Activated CD4-positive, CD25-positive, alpha-beta regulatory T cell treated with anti-CD3 and anti-CD28 coated beads, Interleukin-2, amount 50 U/mL, for 16 hours (primary cell): ENCODE measurements around the gene WIPF2.

Experiments
- DNase-seq: peaks from one replicate; pipeline ENCODE4 v3.0.0-alpha.2; 2020; ENCODE audit warnings: low read depth, low spot score

The WIPF2 gene

GRCh38 chr17:40218740-40219593 lies at the start of gene WIPF2:
WIPF2 (plus strand) TSS chr17:40219304; CDS start chr17:40256460, 37,156 bp downstream.
- DNase-seq, result peak; percentile 93

DNA sequence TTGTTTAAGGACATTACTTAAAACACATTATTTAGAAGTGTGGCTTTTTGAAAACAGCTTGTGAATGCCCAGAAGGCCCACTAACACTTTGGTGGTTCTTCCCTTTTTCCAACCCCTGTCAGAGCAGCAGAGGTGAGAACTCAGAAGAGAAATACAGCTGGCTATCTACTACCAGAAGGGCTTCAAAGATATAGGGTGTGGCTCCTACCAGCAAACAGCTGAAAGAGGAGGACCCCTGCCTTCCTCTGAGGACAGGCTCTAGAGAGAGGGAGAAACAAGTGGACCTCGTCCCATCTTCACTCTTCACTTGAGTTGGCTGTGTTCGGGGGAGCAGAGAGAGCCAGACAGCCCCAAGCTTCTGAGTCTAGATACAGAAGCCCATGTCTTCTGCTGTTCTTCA lies 48.8 kb upstream of the WIPF2 start:
- no peak for DNase-seq

DNA sequence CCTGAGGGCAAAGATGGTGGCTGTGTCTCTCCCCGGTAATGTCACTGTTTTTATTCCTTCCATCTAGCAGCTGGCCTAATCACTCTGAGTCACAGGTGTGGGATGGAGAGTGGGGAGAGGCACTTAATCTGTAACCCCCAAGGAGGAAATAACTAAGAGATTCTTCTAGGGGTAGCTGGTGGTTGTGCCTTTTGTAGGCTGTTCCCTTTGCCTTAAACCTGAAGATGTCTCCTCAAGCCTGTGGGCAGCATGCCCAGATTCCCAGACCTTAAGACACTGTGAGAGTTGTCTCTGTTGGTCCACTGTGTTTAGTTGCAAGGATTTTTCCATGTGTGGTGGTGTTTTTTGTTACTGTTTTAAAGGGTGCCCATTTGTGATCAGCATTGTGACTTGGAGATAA lies 47.4 kb upstream of the WIPF2 start:
- DNase-seq, result no peak

DNA sequence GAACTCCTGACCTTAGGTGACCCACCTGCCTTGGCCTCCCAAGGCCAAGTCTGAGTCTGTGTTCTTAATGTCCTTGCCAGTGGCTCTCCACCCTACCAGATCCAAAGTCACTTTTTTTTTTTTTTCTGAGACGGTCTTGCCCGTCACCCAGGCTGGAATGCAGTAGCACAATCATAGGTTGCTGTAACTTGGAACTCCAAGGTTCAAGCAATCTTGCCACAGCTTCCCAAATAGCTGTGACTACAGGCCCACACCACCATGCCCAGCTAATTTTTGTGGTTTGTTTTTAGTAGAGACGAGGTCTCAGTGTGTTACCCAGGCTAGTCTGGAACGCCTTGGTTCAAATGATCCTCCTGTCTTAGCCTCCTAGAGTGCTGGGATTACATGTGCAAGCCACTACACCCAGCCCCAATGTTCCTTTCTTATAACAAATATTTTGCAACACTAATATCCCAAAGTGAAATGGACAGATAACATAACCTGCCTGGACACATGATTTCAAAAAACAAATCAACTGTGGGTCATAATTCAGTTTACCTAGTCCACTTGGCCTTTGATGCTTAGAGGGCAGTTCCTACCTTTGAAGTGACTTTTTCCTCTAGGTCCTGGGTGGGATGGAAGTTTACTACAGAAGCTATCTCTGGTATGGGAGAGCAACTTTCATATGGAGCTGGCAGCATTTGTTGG lies 45.9 kb upstream of the WIPF2 start:
- DNase-seq, result no peak

DNA sequence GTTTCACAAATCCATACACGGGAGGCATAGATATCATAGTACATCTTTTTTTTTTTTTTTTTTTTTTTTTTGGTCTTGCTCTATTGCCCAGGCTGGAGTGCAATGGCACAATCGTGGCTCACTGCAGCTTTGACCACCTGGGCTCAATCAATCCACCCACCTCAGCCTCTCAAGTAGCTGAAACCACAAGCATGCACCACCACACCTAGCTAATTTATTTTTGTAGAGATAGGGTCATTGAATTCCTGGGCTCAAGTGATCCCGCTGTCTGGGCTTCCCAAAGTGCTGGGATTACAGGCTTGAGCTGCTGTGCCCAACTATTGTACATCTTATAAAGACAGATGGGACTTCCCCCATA lies 45.3 kb upstream of the WIPF2 start:
- DNase-seq, result no peak

- DNase-seq, result no peak
These were observed 44.6 kb upstream of the WIPF2 start for GRCh38 chr17:40174514-40174913.

- DNase-seq, result no peak
These were observed 43.0 kb upstream of the WIPF2 start for GRCh38 chr17:40175928-40176753.

DNA sequence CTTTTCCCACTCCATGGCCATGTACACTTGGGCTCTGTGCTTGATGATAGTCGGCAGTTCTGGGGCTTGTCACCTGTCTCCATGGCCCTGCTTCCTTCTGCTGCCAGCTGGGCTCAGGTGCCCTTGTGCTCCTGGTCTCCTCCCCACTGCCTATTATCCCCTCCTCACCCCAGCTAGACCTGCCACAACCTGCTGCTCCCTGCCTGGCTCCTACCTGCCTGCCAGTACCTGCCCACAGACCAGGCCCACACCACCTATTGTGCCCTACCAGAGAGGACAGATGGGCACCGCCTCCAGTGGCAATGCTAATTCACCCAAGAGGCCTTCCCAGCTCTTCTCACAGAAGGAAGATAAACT lies 42.4 kb upstream of the WIPF2 start:
- no peak for DNase-seq

- peak; percentile 57 for DNase-seq
These were observed 41.7 kb upstream of the WIPF2 start, which contains the start of gene RAPGEFL1 for GRCh38 chr17:40177275-40177874. RAPGEFL1 (plus strand) TSS chr17:40177470; CDS start chr17:40177862, 392 bp downstream.

DNA sequence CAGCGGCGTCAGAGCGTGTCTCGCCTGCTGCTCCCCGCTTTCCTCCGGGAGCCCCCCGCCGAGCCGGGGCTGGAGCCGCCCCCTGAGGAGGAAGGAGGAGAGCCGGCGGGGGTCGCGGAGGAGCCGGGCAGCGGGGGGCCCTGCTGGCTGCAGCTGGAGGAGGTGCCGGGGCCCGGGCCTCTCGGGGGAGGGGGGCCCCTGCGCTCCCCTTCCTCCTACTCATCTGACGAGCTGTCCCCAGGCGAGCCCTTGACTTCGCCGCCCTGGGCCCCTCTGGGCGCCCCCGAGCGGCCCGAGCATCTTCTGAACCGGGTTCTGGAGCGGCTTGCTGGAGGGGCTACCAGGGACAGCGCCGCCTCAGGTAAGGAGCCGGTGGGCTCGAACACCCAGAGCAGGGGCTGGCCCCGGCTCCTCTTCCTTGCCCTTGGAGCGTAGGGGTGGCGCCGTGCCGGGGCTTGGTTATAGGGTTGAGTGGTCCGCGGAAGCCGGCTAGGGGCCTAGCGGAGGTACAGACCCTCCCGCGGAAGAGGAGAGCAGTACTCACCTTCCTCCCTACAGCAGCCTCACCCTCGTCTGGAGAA lies 41.0 kb upstream of the WIPF2 start:
- DNase-seq, result no peak

DNA sequence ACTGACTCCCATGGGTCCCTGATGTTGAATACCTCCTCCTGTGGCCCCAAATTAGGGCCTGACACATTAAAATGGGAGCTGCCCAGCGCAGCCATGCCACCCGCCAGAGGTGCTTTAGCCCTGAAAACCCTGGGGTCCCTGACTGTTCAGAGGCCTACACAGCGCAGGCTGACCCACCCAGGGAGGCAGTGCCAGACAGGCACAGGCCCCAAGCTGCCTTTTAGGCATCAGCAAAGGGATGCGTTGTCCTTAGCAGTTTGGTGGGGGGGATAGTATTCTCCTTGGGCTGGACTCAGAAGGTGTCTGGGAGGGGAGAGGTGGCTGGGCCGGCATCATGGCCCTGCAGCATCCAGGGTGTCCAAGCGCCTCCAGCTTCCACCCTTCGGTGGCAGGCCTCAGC lies 40.4 kb upstream of the WIPF2 start:
- DNase-seq, result no peak

DNA sequence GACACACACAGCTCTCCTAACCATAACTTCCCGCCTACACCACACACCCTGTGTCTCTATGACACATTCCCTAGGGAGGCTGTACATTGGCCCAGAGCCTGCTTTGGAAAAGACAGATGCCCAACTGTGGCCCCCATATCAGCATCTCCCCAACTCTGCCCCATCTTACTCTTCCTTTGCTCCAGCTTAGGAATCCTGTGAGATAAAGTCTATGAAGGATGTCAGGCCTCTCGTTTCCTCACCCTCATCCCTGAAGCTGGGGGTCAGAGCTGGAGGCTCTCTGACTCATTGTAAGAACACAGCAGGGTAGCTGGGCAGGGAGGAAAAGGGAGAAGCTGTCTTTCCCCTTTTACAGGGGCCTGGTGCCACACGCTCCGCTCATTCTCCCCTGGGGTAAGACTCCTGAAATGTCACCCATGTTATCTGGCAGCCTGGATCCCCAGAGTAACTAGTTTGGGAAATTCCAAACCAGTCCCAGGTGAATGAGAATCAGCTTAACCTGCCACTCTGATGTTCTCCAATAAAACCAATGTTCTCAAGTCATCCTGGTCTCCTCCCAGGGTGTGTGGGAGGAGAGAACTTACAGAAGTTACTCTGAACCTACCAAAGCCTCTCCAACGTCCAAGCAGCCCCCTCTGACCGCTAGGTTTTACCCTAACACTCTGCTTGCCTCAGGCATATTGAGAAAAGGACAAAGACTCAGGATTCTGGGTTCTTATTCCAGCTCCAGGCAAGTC lies 39.0 kb upstream of the WIPF2 start:
- no peak for DNase-seq

- DNase-seq, result no peak
These were observed 38.4 kb upstream of the WIPF2 start for GRCh38 chr17:40180694-40181093.

- DNase-seq, result no peak
These were observed 37.9 kb upstream of the WIPF2 start for GRCh38 chr17:40181205-40181604.

- no peak for DNase-seq
These were observed 36.5 kb upstream of the WIPF2 start for GRCh38 chr17:40182606-40183005.

DNA sequence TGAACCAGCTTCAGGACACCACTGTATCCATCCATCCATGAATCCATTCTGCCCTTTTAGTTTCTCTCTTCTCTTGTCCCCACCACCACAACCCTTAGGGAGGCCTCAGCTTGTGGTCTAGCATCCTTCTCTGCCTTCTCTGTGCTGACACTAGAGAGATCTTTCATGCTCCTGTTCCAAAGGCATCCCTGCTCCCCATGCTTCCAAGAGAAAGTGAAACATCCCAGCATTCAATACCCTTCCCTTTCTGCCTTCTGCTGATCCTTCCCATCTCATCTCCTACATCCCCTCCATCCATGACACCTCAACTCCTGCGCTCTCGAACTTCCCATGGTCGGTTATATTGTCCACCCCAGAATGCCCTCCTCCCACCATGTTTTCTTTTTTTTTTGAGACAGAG lies 31.9 kb upstream of the WIPF2 start:
- no peak for DNase-seq

- DNase-seq, result no peak
These were observed 30.4 kb upstream of the WIPF2 start for GRCh38 chr17:40188694-40189093.

DNA sequence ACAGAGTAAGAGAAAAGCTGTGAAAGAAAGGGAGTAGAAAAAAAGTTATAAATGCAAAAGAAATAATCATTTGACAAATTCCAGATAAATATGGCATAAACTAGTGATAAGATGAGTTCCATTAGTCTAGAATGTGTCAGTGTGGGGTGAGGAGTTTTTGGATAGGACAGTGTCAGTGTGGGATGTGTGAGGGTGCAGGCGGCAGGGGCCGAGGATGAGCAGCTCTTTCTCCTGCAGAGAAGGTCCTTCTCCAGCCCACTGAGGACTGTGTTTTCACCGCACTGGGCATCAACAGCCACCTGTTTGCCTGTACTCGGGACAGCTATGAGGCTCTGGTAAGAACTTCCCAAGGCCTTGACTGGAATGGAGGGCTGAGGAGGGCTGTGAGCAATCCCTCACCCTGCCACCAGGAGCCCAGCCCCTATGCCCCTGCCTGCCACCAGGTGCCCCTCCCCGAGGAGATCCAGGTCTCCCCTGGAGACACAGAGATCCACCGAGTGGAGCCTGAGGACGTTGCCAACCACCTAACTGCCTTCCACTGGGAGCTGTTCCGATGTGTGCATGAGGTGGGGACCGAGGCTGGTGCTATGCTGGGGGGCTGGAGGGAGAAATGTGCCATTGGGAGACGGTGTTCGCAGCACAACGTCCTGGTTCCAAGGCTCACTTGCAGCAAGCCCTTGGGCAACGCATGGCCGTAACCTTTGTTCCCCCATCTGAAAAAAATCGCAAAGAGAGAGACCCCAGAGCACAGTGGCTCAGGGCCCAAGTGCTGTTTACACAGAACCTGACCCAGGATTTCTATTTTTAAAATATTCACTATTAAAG lies 28.7 kb upstream of the WIPF2 start:
- DNase-seq, result no peak

DNA sequence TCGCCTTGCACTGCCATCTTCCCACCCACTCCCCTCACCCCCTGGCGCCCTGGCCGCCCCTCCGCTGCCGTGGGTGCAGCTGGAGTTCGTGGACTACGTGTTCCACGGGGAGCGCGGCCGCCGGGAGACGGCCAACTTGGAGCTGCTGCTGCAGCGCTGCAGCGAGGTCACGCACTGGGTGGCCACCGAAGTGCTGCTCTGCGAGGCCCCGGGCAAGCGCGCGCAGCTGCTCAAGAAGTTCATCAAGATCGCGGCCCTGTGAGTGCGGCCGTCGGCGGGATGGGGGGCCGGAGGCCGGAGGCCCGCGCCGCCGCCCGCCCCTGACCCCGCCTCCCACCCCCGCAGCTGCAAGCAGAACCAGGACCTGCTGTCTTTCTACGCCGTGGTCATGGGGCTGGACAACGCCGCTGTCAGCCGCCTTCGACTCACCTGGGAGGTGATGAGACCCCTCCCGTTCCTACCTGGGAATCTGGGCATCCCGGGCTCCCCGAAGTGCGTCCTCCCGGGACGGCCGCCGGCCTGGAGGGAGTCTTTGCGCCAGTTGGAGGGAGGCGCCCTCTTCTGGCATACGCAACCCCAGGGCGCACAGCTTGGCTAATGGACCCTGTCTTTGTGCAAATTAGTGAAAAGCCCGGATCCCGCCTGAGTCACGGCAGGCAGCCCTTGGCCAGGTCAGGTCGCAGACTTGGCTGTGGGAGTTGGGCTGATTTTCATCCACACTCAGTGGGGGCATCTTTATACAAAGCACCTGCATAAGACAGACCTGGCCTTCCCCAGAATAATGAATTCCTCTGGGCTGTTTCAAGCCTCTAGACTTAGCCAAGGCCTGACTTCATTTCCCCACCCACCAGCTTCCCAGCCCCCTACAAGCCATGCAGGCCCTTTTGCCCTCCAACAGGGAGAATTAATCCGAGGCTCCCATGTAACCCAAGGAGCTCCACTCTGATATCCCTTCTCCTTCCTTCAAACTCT lies 27.6 kb upstream of the WIPF2 start:
- DNase-seq, result peak; percentile 44
